Activated T-helper 17 cell treated with anti-CD3 and anti-CD28 coated beads, Interleukin-2, amount 50 U/mL, for 72 hours (primary cell): Measurements from ENCODE around the gene ACTN1. TPM values are rescaled to one million over a fixed set of nuclear protein-coding genes. Genes with fewer than 3 reads are reported as not detected.

ENCODE experiments used
- ATAC-seq: fragments of 150-1000 bp; cut with Tn5 transposase; replicated peaks from 2 replicates; pipeline ENCODE4 v1.10.0; 2021; ENCODE audit warnings: mild to moderate bottlenecking, moderate library complexity
- H3K27ac Mint-ChIP-seq: one replicate; pipeline ENCODE4 v1.8.0; 2022; ENCODE audit warnings: mixed read lengths
- H3K27me3 Mint-ChIP-seq: one replicate; pipeline ENCODE4 v1.8.0; 2022; ENCODE audit warnings: mixed read lengths
- H3K36me3 Mint-ChIP-seq: one replicate; pipeline ENCODE4 v1.8.0; 2022; ENCODE audit warnings: low read depth, mild to moderate bottlenecking, mixed read lengths
- H3K4me1 Mint-ChIP-seq: one replicate; pipeline ENCODE4 v1.8.0; 2022; ENCODE audit warnings: mixed read lengths
- H3K4me3 Mint-ChIP-seq: one replicate; pipeline ENCODE4 v1.8.0; 2022; ENCODE audit warnings: mild to moderate bottlenecking, mixed read lengths
- H3K9me3 Mint-ChIP-seq: one replicate; pipeline ENCODE4 v1.8.0; 2022; ENCODE audit warnings: mixed read lengths
- total RNA-seq, 2 donors: library from RNA; stranded (reverse); gene quantifications; one replicate each; pipeline ENCODE4 v1.2.3, GENCODE V29; 2022

The ACTN1 gene
- total RNA-seq, 2 donors from 2014 or later: 38.3 to 54.1 TPM

DNA sequence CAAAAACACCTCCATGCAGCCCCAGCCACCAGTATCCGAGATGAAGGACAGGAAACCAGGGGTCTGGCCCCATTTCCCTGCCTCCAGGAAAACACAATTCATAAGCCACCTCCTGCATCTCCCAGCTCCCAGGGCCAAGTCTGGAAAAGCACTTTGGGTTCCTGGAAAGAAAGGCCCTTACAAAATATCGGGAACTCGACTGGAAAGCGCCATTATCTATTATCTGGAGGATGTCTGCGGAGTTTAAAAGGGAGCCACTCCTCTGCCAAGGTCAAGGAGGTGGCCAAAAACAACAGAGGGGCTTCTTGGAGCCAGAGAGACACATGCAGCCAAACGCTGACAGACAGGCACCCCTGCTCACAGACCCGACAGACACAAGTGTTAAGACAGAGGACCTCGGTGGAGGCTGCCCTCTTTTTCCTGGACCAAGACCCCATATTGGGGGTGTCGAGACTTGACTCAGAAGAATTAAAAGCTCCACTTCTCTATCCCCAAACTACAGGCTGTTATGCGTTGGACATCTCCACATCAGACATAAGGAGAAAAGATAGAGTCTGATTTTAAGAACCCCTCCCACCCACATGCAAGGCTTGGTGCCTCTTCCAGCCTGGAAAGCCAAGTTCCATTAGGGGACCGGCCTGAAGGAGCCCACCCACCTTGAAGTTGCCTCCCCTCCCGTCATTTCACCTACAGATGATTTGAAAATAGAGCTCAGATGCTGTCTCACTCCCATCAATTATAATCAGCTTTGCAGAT lies 9.6 kb downstream of the ACTN1 start:
- peaks cover under 1% of the 10 kb centered on the region for H3K9me3 Mint-ChIP-seq
- H3K36me3 Mint-ChIP-seq: no peaks in the 10 kb centered on the region
- H3K27me3 Mint-ChIP-seq: no peaks in the 10 kb centered on the region
- peak overlapping the region; percentile 92 for H3K27ac Mint-ChIP-seq
- no peak for ATAC-seq
- peak overlapping the region; percentile 70 for H3K4me3 Mint-ChIP-seq
- peaks cover 40% of the 10 kb centered on the region for H3K4me1 Mint-ChIP-seq

- H3K27me3 Mint-ChIP-seq: no peaks in the 10 kb centered on the region
- peaks cover 40% of the 10 kb centered on the region for H3K4me1 Mint-ChIP-seq
- H3K36me3 Mint-ChIP-seq: no peaks in the 10 kb centered on the region
- no peak for ATAC-seq
- peak overlapping the region; percentile 70 for H3K4me3 Mint-ChIP-seq
- H3K9me3 Mint-ChIP-seq: no peaks in the 10 kb centered on the region
- peak overlapping the region; percentile 92 for H3K27ac Mint-ChIP-seq
Measured at GRCh38 chr14:68968721-68969120, 10.4 kb downstream of the ACTN1 start.

GRCh38 chr14:68968051-68968450 lies 11.1 kb downstream of the ACTN1 start:
- Mint-ChIP-seq H3K4me1 (peaks cover 46% of the 10 kb centered on the region), H3K9me3 (no peaks in the 10 kb centered on the region), H3K27ac (peak overlapping the region; percentile 81), H3K27me3 (no peaks in the 10 kb centered on the region), H3K4me3 (peak overlapping the region; percentile 70), H3K36me3 (no peaks in the 10 kb centered on the region)
- peak; percentile 69 for ATAC-seq

DNA sequence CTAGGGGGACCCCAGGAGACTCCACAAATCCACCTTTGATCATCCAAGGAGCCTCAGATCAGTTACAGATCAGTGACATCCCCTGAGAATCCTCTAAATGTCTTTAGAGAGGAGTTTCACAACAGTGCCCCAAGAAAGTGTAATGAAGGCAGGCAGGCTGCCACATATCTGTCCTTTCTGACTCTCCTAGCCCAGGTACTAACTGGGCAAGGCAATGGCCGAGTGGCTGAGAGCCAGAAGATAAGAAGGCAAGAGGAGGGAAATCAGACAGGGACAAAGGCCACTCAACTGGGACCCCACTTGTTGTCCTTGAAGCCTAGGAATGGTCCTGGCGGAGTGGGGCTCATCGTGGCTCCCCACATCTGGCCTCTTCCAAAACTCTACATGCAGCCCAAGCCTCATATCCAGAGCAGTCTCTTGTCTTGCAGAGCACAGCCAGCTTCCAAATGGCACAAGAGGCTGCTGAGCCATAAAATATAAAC lies 11.6 kb downstream of the ACTN1 start:
- Mint-ChIP-seq H3K4me3 (peak overlapping the region; percentile 70), H3K9me3 (no peaks in the 10 kb centered on the region), H3K36me3 (no peaks in the 10 kb centered on the region), H3K27me3 (no peaks in the 10 kb centered on the region), H3K4me1 (peaks cover 52% of the 10 kb centered on the region), H3K27ac (peak overlapping the region; percentile 81)
- no peak for ATAC-seq

DNA sequence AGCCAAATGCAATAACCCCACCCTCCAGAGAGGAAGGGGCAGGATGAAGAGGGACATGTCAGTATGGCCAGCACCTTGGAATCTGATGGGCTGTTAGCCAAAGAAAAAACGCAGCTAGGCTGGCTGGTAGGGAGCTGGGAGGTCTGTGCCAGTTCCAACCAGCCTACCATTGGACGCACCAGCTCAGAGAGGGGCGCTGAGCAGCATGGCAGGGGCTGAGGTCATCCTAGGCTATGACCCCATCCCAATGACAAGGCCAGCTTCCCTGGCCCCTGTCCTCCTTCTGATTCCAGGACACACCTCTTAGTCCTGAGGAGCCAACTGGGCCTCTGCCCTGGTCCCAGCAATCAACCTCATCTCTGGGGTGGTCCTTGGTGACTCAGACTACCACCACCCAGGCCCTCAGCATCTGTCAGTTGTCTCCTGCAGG lies 12.2 kb downstream of the ACTN1 start:
- H3K36me3 Mint-ChIP-seq: no peaks in the 10 kb centered on the region
- H3K9me3 Mint-ChIP-seq: no peaks in the 10 kb centered on the region
- H3K4me3 Mint-ChIP-seq: no peak overlapping the region
- H3K27me3 Mint-ChIP-seq: no peaks in the 10 kb centered on the region
- H3K27ac Mint-ChIP-seq: no peak overlapping the region
- peaks cover 49% of the 10 kb centered on the region for H3K4me1 Mint-ChIP-seq
- ATAC-seq: no peak

GRCh38 chr14:68965261-68965761 lies 13.8 kb downstream of the ACTN1 start:
- Mint-ChIP-seq H3K27ac (peak overlapping the region; percentile 62), H3K4me1 (peaks cover 35% of the 10 kb centered on the region), H3K36me3 (no peaks in the 10 kb centered on the region), H3K27me3 (no peaks in the 10 kb centered on the region), H3K4me3 (no peak overlapping the region), H3K9me3 (no peaks in the 10 kb centered on the region)
- ATAC-seq: no peak

DNA sequence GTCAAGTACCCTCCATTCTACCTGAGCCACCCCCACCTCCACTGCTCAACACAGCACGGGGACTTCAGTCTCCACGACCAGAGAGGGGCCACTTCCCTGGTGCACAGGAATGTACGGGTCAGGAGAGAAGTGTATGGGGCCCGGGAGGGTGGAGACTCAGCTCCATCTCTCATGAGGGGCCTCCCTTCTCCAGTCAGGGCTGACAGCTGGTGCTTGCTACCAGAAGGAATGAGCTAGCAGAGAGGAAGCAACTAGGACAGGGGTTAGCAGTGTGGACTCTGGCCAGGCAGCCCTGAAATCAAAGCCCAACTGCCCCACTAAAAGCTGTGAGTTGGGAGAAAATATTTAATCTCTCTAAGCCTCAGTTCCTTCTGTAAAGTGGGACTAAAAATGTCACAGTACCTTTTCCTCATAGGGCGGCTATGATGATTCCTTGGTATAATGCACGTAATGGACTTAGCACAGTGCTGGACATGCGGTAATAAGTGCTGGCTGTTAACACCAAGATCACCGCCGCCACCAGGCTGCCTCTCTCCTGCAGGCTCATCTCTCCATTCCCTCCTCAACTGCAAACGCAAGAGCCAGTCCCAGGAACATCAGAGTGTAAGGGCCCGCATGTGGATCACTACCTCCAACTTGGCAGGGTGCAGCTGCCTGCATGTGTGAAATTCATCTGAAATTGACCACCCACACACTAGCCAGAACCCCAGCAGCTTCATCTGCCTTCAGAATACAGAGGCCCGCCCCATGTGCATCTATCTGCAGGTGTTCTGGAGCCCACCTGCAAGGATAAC lies 14.6 kb downstream of the ACTN1 start:
- Mint-ChIP-seq H3K36me3 (no peaks in the 10 kb centered on the region), H3K4me1 (peaks cover 32% of the 10 kb centered on the region), H3K27ac (no peak overlapping the region), H3K9me3 (no peaks in the 10 kb centered on the region), H3K27me3 (no peaks in the 10 kb centered on the region), H3K4me3 (no peak overlapping the region)
- no peak for ATAC-seq

DNA sequence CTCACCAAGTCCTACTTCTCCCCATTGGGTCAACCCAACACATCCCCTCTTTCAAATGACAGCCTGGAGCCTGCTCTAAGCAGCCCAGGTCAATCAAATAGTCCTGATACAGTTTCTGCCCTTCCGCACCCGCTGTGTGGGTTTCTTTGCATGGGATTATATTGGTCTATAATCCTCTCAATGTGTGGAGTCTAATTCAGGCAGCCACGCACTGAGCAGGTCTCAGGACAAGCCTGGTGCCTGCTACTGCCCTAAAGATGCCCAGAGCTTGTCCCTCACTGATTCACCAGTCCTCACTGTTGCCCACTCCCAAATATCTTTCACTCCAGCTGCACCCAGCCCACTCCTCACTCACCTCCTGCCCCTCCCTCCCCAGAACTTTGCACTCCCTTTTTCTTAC lies 16.4 kb downstream of the ACTN1 start:
- H3K27me3 Mint-ChIP-seq: no peaks in the 10 kb centered on the region
- peaks cover 24% of the 10 kb centered on the region for H3K4me1 Mint-ChIP-seq
- no peak overlapping the region for H3K4me3 Mint-ChIP-seq
- H3K36me3 Mint-ChIP-seq: no peaks in the 10 kb centered on the region
- H3K9me3 Mint-ChIP-seq: no peaks in the 10 kb centered on the region
- ATAC-seq: no peak
- peak overlapping the region; percentile 29 for H3K27ac Mint-ChIP-seq

- no peaks in the 10 kb centered on the region for H3K36me3 Mint-ChIP-seq
- no peak overlapping the region for H3K27ac Mint-ChIP-seq
- H3K4me3 Mint-ChIP-seq: no peak overlapping the region
- H3K27me3 Mint-ChIP-seq: no peaks in the 10 kb centered on the region
- H3K9me3 Mint-ChIP-seq: no peaks in the 10 kb centered on the region
- peaks cover 20% of the 10 kb centered on the region for H3K4me1 Mint-ChIP-seq
- ATAC-seq: no peak
Measured at GRCh38 chr14:68961781-68962584, 17.1 kb downstream of the ACTN1 start.

- H3K27me3 Mint-ChIP-seq: no peaks in the 10 kb centered on the region
- ATAC-seq: no peak
- no peak overlapping the region for H3K27ac Mint-ChIP-seq
- H3K36me3 Mint-ChIP-seq: no peaks in the 10 kb centered on the region
- H3K4me1 Mint-ChIP-seq: peaks cover 25% of the 10 kb centered on the region
- H3K4me3 Mint-ChIP-seq: no peak overlapping the region
- H3K9me3 Mint-ChIP-seq: no peaks in the 10 kb centered on the region
Measured at GRCh38 chr14:68961361-68961760, 17.7 kb downstream of the ACTN1 start.

DNA sequence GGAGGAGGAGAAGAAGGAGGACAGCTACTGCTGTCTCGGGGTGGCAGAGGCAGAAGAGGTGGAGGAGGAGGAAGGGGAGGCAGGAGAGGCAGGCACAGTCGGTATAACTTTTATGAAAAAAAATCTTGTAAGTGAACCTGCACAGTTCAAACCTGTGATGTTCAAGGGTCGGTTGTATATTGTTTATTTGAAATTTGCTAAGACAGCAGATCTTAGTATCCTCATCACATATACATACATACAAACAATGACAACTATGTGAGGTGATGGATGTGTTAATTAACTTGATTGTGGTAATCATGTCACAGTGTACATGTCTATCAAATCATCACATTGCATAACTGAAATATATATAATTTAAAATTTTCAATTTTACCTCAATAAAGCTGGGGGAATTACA lies 19.0 kb downstream of the ACTN1 start:
- Mint-ChIP-seq H3K9me3 (no peaks in the 10 kb centered on the region), H3K27me3 (no peaks in the 10 kb centered on the region), H3K27ac (peak overlapping the region; percentile 36), H3K4me3 (no peak overlapping the region), H3K36me3 (no peaks in the 10 kb centered on the region), H3K4me1 (peaks cover 31% of the 10 kb centered on the region)
- no peak for ATAC-seq

GRCh38 chr14:68959035-68959434 lies 20.1 kb downstream of the ACTN1 start:
- H3K4me3 Mint-ChIP-seq: no peak overlapping the region
- no peaks in the 10 kb centered on the region for H3K27me3 Mint-ChIP-seq
- H3K36me3 Mint-ChIP-seq: no peaks in the 10 kb centered on the region
- H3K27ac Mint-ChIP-seq: peak overlapping the region; percentile 25
- ATAC-seq: no peak
- no peaks in the 10 kb centered on the region for H3K9me3 Mint-ChIP-seq
- peaks cover 36% of the 10 kb centered on the region for H3K4me1 Mint-ChIP-seq

DNA sequence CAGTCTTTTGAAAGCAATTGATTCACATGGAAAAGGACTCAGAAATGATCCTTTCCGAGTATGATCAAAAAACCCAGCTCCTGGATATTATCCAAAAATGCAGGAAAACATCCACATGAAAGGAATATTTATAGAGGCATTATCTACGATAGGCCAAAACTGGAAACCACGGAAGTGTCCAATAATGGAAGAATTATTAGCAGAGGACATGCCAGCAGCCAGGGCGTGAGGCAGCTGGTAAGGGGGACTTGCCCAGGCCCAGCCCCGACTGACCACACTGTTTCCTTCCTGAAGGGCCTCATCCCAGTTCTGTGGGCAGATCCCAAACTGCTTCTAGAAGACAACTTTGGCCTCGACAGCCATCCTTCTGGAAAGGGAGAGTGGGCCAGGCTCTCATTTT lies 20.5 kb downstream of the ACTN1 start:
- no peaks in the 10 kb centered on the region for H3K36me3 Mint-ChIP-seq

DNA sequence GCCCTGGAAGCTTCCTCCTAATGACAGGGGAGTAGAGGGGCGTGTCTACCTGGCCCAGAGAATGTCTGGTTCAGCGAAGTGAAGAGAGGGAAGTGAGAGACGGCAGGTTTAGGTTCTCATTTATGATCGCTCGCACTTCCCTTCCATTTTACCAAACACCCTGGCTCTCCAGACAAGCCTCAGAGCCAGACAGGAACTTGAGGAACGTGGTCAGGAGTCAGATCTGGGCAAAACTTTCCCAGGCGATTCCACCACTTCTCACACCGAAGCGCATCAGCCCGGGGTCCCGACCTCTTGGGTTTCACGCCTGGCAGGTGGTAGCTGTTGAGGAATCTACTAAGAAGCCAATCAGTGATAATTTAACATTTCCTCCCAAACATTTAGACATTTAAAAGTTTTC lies 21.3 kb downstream of the ACTN1 start:
- no peak for ATAC-seq
- Mint-ChIP-seq H3K4me1 (peaks cover 31% of the 10 kb centered on the region), H3K4me3 (no peak overlapping the region), H3K27me3 (no peaks in the 10 kb centered on the region), H3K36me3 (no peaks in the 10 kb centered on the region), H3K9me3 (no peaks in the 10 kb centered on the region), H3K27ac (no peak overlapping the region)

More for the DNA sequence above, 20.5 kb downstream of the ACTN1 start:
- Mint-ChIP-seq H3K4me1 (peaks cover 34% of the 10 kb centered on the region), H3K4me3 (no peak overlapping the region), H3K27me3 (no peaks in the 10 kb centered on the region), H3K9me3 (no peaks in the 10 kb centered on the region), H3K27ac (no peak overlapping the region)
- ATAC-seq: no peak
